Measurements from ENCODE around the gene CALM1. TPM values are rescaled to one million over a fixed set of nuclear protein-coding genes. Genes with fewer than 3 reads are reported as not detected.

CALM1 gene
- total RNA-seq, 1 donor from 2014 or later: 347 TPM

GRCh38 chr14:90427848-90428426 is 31.1 kb downstream of the CALM1 start:
- no peak for FAIRE-seq
- H3K4me3 Mint-ChIP-seq (ENCODE audit: unreplicated experiment): no peak overlapping the region
- Histone ChIP-seq H3K79me2 (ENCODE audit: insufficient read depth, low read length) (no peaks in the 10 kb centered on the region), H2AFZ (ENCODE audit: low read depth, low read length) (no peak overlapping the region), H3K9ac (ENCODE audit: low read length) (no peak overlapping the region), H3K36me3 (ENCODE audit: insufficient read depth, low read length) (no peaks in the 10 kb centered on the region), H3K4me3 (ENCODE audit: insufficient read depth, low read depth, low read length) (no peak overlapping the region), H3K27ac (ENCODE audit: low read depth, low read length) (no peak overlapping the region), H3K9me3 (ENCODE audit: insufficient read depth, low read depth, low read length) (peaks cover 3% of the 10 kb centered on the region), H3K4me1 (ENCODE audit: insufficient read depth, low read length) (no peaks in the 10 kb centered on the region), H3K4me2 (ENCODE audit: low read length) (no peak overlapping the region), H3K27me3 (ENCODE audit: insufficient read depth, low read length) (peaks cover 3% of the 10 kb centered on the region), H4K20me1 (ENCODE audit: insufficient read depth, low read length) (no peaks in the 10 kb centered on the region)
- peaks cover 1% of the 10 kb centered on the region for H3K9me3 Mint-ChIP-seq (ENCODE audit: unreplicated experiment)
- H3K27me3 Mint-ChIP-seq (ENCODE audit: low read depth, unreplicated experiment): peaks cover 19% of the 10 kb centered on the region
- H3K4me1 Mint-ChIP-seq (ENCODE audit: low read depth, unreplicated experiment): no peaks in the 10 kb centered on the region
- no peak for DNase-seq (ENCODE audit: low read depth)
- TF ChIP-seq CTCF (IDR thresholded peaks at IDR 0.05; ENCODE audit: insufficient read depth, low read depth, low read length) (no peak), EZH2 (IDR thresholded peaks at IDR 0.05; ENCODE audit: insufficient read depth, low read length) (no peak)
- no peaks in the 10 kb centered on the region for H3K36me3 Mint-ChIP-seq (ENCODE audit: low read depth, unreplicated experiment)
- no peak overlapping the region for H3K27ac Mint-ChIP-seq (ENCODE audit: unreplicated experiment)

DNA sequence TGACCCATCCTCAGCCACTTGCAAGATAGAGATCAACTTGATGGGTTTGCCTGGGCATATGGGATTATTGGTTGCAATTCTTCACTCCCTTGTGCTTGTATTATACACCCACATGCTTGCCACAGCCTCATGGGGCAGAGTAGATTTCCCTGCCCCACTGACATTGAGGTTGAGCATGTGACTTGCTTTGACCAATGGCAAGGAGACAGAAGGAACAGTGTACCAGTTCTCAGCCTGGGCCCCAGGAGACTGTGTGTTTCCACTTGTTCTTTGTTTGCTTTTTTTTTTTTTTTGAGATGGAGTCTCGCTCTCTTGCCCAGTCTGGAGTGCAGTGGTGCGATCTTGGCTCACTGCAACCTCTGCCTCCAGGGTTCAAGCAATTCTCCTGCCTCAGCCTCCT is 31.8 kb downstream of the CALM1 start:
- no peaks in the 10 kb centered on the region for H3K36me3 Mint-ChIP-seq (ENCODE audit: low read depth, unreplicated experiment)
- FAIRE-seq: no peak

More for the DNA sequence above, 31.8 kb downstream of the CALM1 start:
- H3K9me3 Mint-ChIP-seq (ENCODE audit: unreplicated experiment): peaks cover 1% of the 10 kb centered on the region
- H3K4me3 Mint-ChIP-seq (ENCODE audit: unreplicated experiment): no peak overlapping the region
- H3K36me3 ChIP-seq (ENCODE audit: insufficient read depth, low read length): no peaks in the 10 kb centered on the region
- no peak overlapping the region for H3K9ac ChIP-seq (ENCODE audit: low read length)
- TF ChIP-seq EZH2 (IDR thresholded peaks at IDR 0.05; ENCODE audit: insufficient read depth, low read length) (no peak), CTCF (IDR thresholded peaks at IDR 0.05; ENCODE audit: insufficient read depth, low read depth, low read length) (no peak)
- H3K4me1 ChIP-seq (ENCODE audit: insufficient read depth, low read length): no peaks in the 10 kb centered on the region
- H3K4me2 ChIP-seq (ENCODE audit: low read length): no peak overlapping the region
- H3K27me3 Mint-ChIP-seq (ENCODE audit: low read depth, unreplicated experiment): peaks cover 25% of the 10 kb centered on the region
- no peak for DNase-seq (ENCODE audit: low read depth)
- H3K79me2 ChIP-seq (ENCODE audit: insufficient read depth, low read length): no peaks in the 10 kb centered on the region
- H3K27ac Mint-ChIP-seq (ENCODE audit: unreplicated experiment): no peak overlapping the region
- H3K27ac ChIP-seq (ENCODE audit: low read depth, low read length): no peak overlapping the region
- no peaks in the 10 kb centered on the region for H4K20me1 ChIP-seq (ENCODE audit: insufficient read depth, low read length)
- no peak overlapping the region for H3K4me3 ChIP-seq (ENCODE audit: insufficient read depth, low read depth, low read length)
- H2AFZ ChIP-seq (ENCODE audit: low read depth, low read length): no peak overlapping the region
- no peaks in the 10 kb centered on the region for H3K4me1 Mint-ChIP-seq (ENCODE audit: low read depth, unreplicated experiment)
- H3K9me3 ChIP-seq (ENCODE audit: insufficient read depth, low read depth, low read length): peaks cover 3% of the 10 kb centered on the region
- H3K27me3 ChIP-seq (ENCODE audit: insufficient read depth, low read length): peaks cover 3% of the 10 kb centered on the region

All from astrocyte (in vitro differentiated cells and primary cell).